ENCODE results near the gene SLFN12. TPM values are rescaled to one million over a fixed set of nuclear protein-coding genes. Genes with fewer than 3 reads are reported as not detected.

Gene SLFN12
- total RNA-seq, 1 experiment from 2014 or later = 13.2 TPM

DNA sequence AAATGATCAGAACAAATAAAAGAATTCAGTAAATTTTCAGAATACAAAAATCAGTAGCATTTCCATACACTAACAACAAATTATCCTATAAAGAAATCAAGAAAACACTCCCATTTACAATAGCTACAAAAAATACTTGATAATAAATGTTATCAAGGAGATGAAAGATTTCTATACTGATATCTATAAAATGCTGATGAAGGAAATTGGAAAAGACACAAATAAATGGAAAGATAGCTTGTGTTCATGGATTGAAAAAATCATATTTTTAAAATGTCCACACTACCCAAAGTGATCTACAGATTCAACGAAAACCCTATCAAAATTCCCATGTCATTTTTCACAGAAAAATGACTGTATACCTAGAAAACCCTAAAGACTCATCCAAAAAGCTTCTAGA lies 18.1 kb downstream of the SLFN12 start:
- H3K9me3 ChIP-seq (ENCODE audit: low read depth, low read length, poor library complexity, severe bottlenecking) = no peaks in the 10 kb centered on the region
- no peak overlapping the region for H3K27ac ChIP-seq (ENCODE audit: low read depth, low read length, poor library complexity, severe bottlenecking)
- no peaks in the 10 kb centered on the region for H3K4me1 ChIP-seq (ENCODE audit: insufficient read depth, low read length, poor library complexity, severe bottlenecking)
- H3K36me3 ChIP-seq (ENCODE audit: insufficient read depth, low read length, poor library complexity, severe bottlenecking) = no peaks in the 10 kb centered on the region
- no peaks in the 10 kb centered on the region for H3K27me3 ChIP-seq (replicated peaks; ENCODE audit: insufficient read depth, low read depth, low read length, poor library complexity)
- DNase-seq (ENCODE audit: low spot score) = no peak
- POLR2A ChIA-PET (ENCODE audit: low non-redundant PET) = no interaction called here
- TF ChIP-seq CTCF (conservative IDR thresholded peaks at IDR 0.05; ENCODE audit: low read depth, low read length) = no peak
- TF ChIP-seq EZH2 (IDR thresholded peaks at IDR 0.05; ENCODE audit: borderline replicate concordance, low read depth, low read length, poor library complexity, severe bottlenecking) = no peak
- no TSS peak for BruUV-seq (replicated peaks)
- H3K4me3 ChIP-seq (ENCODE audit: low read depth, low read length, poor library complexity, severe bottlenecking) = no peak overlapping the region
- intact Hi-C loops (cut with micrococcal nuclease; ENCODE audit: unreplicated experiment) = no loop called here
- CTCF ChIA-PET = no interaction called here

DNA sequence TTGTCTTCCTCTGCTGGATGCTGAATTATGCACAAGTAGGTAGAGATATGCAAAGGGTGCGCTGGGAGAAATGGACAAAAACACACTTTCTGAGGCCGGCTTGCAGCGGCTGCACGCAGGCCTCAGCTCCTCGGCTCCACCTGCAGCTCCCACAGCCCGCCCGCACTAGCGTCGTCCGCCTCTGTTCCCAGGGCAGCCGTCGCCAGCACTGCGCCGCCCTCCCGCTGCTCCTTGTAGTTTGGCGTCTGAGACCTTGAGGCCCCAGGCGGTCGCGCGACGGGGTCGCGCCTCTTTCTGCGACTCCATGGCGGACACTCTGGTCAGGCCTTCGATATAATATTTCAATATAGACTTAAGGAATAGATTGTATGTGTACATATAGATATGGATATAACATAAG lies 24.8 kb downstream of the SLFN12 start:
- no TSS peak for BruUV-seq (replicated peaks)
- CTCF ChIA-PET = no interaction called here
- POLR2A ChIA-PET (ENCODE audit: low non-redundant PET) = no interaction called here
- Histone ChIP-seq H3K27ac (ENCODE audit: low read depth, low read length, poor library complexity, severe bottlenecking) (no peak overlapping the region), H3K4me1 (ENCODE audit: insufficient read depth, low read length, poor library complexity, severe bottlenecking) (no peaks in the 10 kb centered on the region), H3K4me3 (ENCODE audit: low read depth, low read length, poor library complexity, severe bottlenecking) (no peak overlapping the region), H3K9me3 (ENCODE audit: low read depth, low read length, poor library complexity, severe bottlenecking) (no peaks in the 10 kb centered on the region), H3K36me3 (ENCODE audit: insufficient read depth, low read length, poor library complexity, severe bottlenecking) (no peaks in the 10 kb centered on the region), H3K27me3 (replicated peaks; ENCODE audit: insufficient read depth, low read depth, low read length, poor library complexity) (no peaks in the 10 kb centered on the region)
- intact Hi-C loops (cut with micrococcal nuclease; ENCODE audit: unreplicated experiment) = no loop called here
- DNase-seq (ENCODE audit: low spot score) = no peak
- no peak for TF ChIP-seq CTCF (conservative IDR thresholded peaks at IDR 0.05; ENCODE audit: low read depth, low read length)
- no peak for TF ChIP-seq EZH2 (IDR thresholded peaks at IDR 0.05; ENCODE audit: borderline replicate concordance, low read depth, low read length, poor library complexity, severe bottlenecking)

DNA sequence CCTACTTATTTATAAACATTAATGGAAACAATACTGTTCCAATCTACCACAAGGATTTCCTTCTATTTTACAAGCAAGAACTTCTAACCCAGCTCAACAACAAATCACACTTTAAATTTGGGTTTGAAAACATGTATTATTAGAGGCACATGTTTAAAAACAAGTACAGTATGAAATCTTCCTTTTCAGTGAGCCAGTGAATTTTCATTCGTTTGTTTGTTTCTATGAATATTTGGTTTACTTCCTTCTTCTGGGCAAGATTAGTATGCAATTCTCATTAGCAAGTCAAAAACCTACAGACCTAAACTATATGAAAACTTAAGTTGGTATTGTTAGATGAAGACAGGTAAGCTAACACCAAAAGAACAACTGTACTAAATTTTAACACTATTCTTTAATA lies 25.7 kb downstream of the SLFN12 start:
- no TSS peak for BruUV-seq (replicated peaks)
- POLR2A ChIA-PET (ENCODE audit: low non-redundant PET) = no interaction called here

More for the DNA sequence above, 25.7 kb downstream of the SLFN12 start:
- DNase-seq (ENCODE audit: low spot score) = no peak
- Histone ChIP-seq H3K4me3 (ENCODE audit: low read depth, low read length, poor library complexity, severe bottlenecking) (no peak overlapping the region), H3K27me3 (replicated peaks; ENCODE audit: insufficient read depth, low read depth, low read length, poor library complexity) (no peaks in the 10 kb centered on the region), H3K9me3 (ENCODE audit: low read depth, low read length, poor library complexity, severe bottlenecking) (no peaks in the 10 kb centered on the region), H3K27ac (ENCODE audit: low read depth, low read length, poor library complexity, severe bottlenecking) (no peak overlapping the region), H3K36me3 (ENCODE audit: insufficient read depth, low read length, poor library complexity, severe bottlenecking) (no peaks in the 10 kb centered on the region), H3K4me1 (ENCODE audit: insufficient read depth, low read length, poor library complexity, severe bottlenecking) (no peaks in the 10 kb centered on the region)
- TF ChIP-seq CTCF (conservative IDR thresholded peaks at IDR 0.05; ENCODE audit: low read depth, low read length) (no peak), EZH2 (IDR thresholded peaks at IDR 0.05; ENCODE audit: borderline replicate concordance, low read depth, low read length, poor library complexity, severe bottlenecking) (no peak)
- CTCF ChIA-PET = no interaction called here
- intact Hi-C loops (cut with micrococcal nuclease; ENCODE audit: unreplicated experiment) = no loop called here
